Measurements from ENCODE around the gene PYGM. TPM values are rescaled to one million over a fixed set of nuclear protein-coding genes. Genes with fewer than 3 reads are reported as not detected.

PYGM gene
- total RNA-seq, 2 experiments from 2014 or later = 2.2 TPM

- CTCF ChIA-PET (ENCODE audit: unreplicated experiment) = no interaction called here
- Histone ChIP-seq H3K79me2 (ENCODE audit: insufficient read depth, low read depth, low read length) (peaks cover 58% of the 10 kb centered on the region), H3K27ac (ENCODE audit: low read depth, low read length, poor library complexity, severe bottlenecking) (peak overlapping the region; percentile 91), H3K4me3 (ENCODE audit: low read depth, low read length, poor library complexity, severe bottlenecking) (peak overlapping the region; percentile 99), H3K4me1 (ENCODE audit: insufficient read depth, low read length, poor library complexity, severe bottlenecking) (peaks cover 70% of the 10 kb centered on the region), H3K4me2 (ENCODE audit: low read length) (peak overlapping the region; percentile 87), H3K9me2 (ENCODE audit: insufficient read depth, low read length) (no peaks in the 10 kb centered on the region), H3K36me3 (ENCODE audit: insufficient read depth, low read length) (peaks cover 49% of the 10 kb centered on the region), H2AFZ (ENCODE audit: low read length) (no peak overlapping the region), H4K20me1 (ENCODE audit: insufficient read depth, low read length) (peaks cover 45% of the 10 kb centered on the region), H3K9me3 (ENCODE audit: low read length) (no peaks in the 10 kb centered on the region)
- intact Hi-C loops (cut with micrococcal nuclease; ENCODE audit: unreplicated experiment) = loop anchor here (1.0 to 10.0 kb wide), 4 partner anchors 25 to 337 kb away; partner anchors contain the start of genes MAP4K2, TM7SF2 and ZNHIT2
- no TSS peak for BruUV-seq (replicated peaks)
- DNase-seq (ENCODE audit: low spot score) = peak; percentile 92
- TF ChIP-seq EZH2phosphoT487 (IDR thresholded peaks at IDR 0.05; ENCODE audit: borderline replicate concordance, low read depth, low read length) (no peak), CTCF (conservative IDR thresholded peaks at IDR 0.05; ENCODE audit: low read length) (no peak)
- POLR2A ChIA-PET = interaction anchor here (0.5 to 2.2 kb wide), 2 partner anchors 14 to 315 kb away, joined by 8 to 9 read pairs; no protein-coding TSS in a partner anchor
Observed at GRCh38 chr11:64777449-64778222, 17.9 kb upstream of the PYGM start.

GRCh38 chr11:64776875-64777274, 17.1 kb upstream of the PYGM start:
- H3K4me2 ChIP-seq (ENCODE audit: low read length) = peak overlapping the region; percentile 87
- peaks cover 70% of the 10 kb centered on the region for H3K4me1 ChIP-seq (ENCODE audit: insufficient read depth, low read length, poor library complexity, severe bottlenecking)
- intact Hi-C loops (cut with micrococcal nuclease; ENCODE audit: unreplicated experiment) = loop anchor here (10.0 kb wide), 1 partner anchor 338 kb away; the partner anchor contains the start of genes TM7SF2 and ZNHIT2
- no peak overlapping the region for H3K27ac ChIP-seq (ENCODE audit: low read depth, low read length, poor library complexity, severe bottlenecking)
- H3K9me2 ChIP-seq (ENCODE audit: insufficient read depth, low read length) = no peaks in the 10 kb centered on the region
- CTCF ChIA-PET (ENCODE audit: unreplicated experiment) = no interaction called here
- H3K4me3 ChIP-seq (ENCODE audit: low read depth, low read length, poor library complexity, severe bottlenecking) = peak overlapping the region; percentile 99
- no peak for DNase-seq (ENCODE audit: low spot score)
- peaks cover 66% of the 10 kb centered on the region for H3K79me2 ChIP-seq (ENCODE audit: insufficient read depth, low read depth, low read length)
- H3K36me3 ChIP-seq (ENCODE audit: insufficient read depth, low read length) = peaks cover 57% of the 10 kb centered on the region
- H4K20me1 ChIP-seq (ENCODE audit: insufficient read depth, low read length) = peaks cover 53% of the 10 kb centered on the region
- no peaks in the 10 kb centered on the region for H3K9me3 ChIP-seq (ENCODE audit: low read length)
- POLR2A ChIA-PET = no interaction called here
- H2AFZ ChIP-seq (ENCODE audit: low read length) = no peak overlapping the region
- BruUV-seq (replicated peaks) = no TSS peak
- no peak for TF ChIP-seq EZH2phosphoT487 (IDR thresholded peaks at IDR 0.05; ENCODE audit: borderline replicate concordance, low read depth, low read length)
- TF ChIP-seq CTCF (conservative IDR thresholded peaks at IDR 0.05; ENCODE audit: low read length) = no peak

GRCh38 chr11:64776425-64776824, 16.7 kb upstream of the PYGM start:
- DNase-seq (ENCODE audit: low spot score) = no peak
- Histone ChIP-seq H3K4me1 (ENCODE audit: insufficient read depth, low read length, poor library complexity, severe bottlenecking) (peaks cover 72% of the 10 kb centered on the region), H4K20me1 (ENCODE audit: insufficient read depth, low read length) (peaks cover 57% of the 10 kb centered on the region), H3K9me2 (ENCODE audit: insufficient read depth, low read length) (no peaks in the 10 kb centered on the region), H3K9me3 (ENCODE audit: low read length) (no peaks in the 10 kb centered on the region), H3K36me3 (ENCODE audit: insufficient read depth, low read length) (peaks cover 62% of the 10 kb centered on the region), H3K79me2 (ENCODE audit: insufficient read depth, low read depth, low read length) (peaks cover 70% of the 10 kb centered on the region), H2AFZ (ENCODE audit: low read length) (no peak overlapping the region), H3K27ac (ENCODE audit: low read depth, low read length, poor library complexity, severe bottlenecking) (no peak overlapping the region), H3K4me3 (ENCODE audit: low read depth, low read length, poor library complexity, severe bottlenecking) (peak overlapping the region; percentile 99), H3K4me2 (ENCODE audit: low read length) (peak overlapping the region; percentile 87)
- no TSS peak for BruUV-seq (replicated peaks)
- ChIA-PET POLR2A (interaction anchor here (0.9 kb wide), 1 partner anchor 298 kb away, joined by 3 read pairs; no protein-coding TSS in a partner anchor), CTCF (ENCODE audit: unreplicated experiment) (no interaction called here)
- TF ChIP-seq EZH2phosphoT487 (IDR thresholded peaks at IDR 0.05; ENCODE audit: borderline replicate concordance, low read depth, low read length) (no peak), CTCF (conservative IDR thresholded peaks at IDR 0.05; ENCODE audit: low read length) (no peak)
- intact Hi-C loops (cut with micrococcal nuclease; ENCODE audit: unreplicated experiment) = loop anchor here (10.0 kb wide), 1 partner anchor 338 kb away; the partner anchor contains the start of genes TM7SF2 and ZNHIT2

Measured in OCI-LY7 (cell line).